Mammary epithelial cell (primary cell): ENCODE results near the gene C19orf12.

Experiments
- EZH2 ChIP-seq: IDR thresholded peaks from 2 replicates; pipeline ENCODE4 v1.6.1; 2012; ENCODE audit warnings: low read length, inconsistent platforms, borderline replicate concordance
- TF ChIP-seq, protein P1 (sequence below), 2 donors: IDR thresholded peaks in 1 of 2; conservative IDR thresholded peaks in 1 of 2; 2 replicates each; pipeline ENCODE4 v1.5.1; 2011 to 2012; ENCODE audit warnings: inconsistent platforms in 2 of 2, low read length in 2 of 2, mild to moderate bottlenecking in 2 of 2, control low read depth in 1 of 2, low read depth in 1 of 2; ENCODE audit not compliant: insufficient read depth in 1 of 2; ENCODE audit errors: extremely low read depth in 1 of 2

DNA sequence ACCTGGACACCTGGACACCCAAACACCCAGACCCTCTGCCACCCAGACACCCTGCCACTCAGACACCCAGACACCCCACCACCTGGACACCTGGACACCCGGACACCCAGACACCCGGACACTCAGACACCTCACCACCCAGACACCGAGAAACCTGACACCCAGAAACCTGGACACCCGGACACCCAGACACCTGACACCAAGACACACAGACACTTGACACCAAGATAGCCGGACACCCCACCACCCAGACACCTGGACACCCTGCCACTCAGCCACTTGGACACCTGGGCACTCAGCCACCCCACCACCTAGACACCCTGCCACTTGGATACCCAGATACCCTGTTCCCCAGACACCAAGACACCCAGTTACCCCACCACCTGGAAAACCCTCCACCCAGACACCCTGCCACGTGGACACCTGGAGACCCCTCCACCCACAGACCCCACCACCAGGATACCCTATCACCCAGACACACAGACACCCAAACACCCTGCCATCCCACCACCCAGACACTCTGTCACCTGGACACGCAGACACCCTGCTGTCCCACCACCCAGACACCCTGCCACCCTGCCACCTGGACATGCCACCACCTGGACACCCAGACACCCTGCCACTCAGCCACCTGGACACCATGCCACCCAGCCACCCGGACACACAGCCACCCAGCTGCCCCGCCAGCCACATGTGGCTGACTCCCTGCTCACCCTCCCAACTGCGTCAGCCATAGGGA lies 17.4 kb downstream of the C19orf12 start:
- TF ChIP-seq, protein P1, sequence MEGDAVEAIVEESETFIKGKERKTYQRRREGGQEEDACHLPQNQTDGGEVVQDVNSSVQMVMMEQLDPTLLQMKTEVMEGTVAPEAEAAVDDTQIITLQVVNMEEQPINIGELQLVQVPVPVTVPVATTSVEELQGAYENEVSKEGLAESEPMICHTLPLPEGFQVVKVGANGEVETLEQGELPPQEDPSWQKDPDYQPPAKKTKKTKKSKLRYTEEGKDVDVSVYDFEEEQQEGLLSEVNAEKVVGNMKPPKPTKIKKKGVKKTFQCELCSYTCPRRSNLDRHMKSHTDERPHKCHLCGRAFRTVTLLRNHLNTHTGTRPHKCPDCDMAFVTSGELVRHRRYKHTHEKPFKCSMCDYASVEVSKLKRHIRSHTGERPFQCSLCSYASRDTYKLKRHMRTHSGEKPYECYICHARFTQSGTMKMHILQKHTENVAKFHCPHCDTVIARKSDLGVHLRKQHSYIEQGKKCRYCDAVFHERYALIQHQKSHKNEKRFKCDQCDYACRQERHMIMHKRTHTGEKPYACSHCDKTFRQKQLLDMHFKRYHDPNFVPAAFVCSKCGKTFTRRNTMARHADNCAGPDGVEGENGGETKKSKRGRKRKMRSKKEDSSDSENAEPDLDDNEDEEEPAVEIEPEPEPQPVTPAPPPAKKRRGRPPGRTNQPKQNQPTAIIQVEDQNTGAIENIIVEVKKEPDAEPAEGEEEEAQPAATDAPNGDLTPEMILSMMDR (conservative IDR thresholded peaks at IDR 0.05 in 1 of 2, IDR thresholded peaks at IDR 0.05 in 1 of 2; ENCODE audit: extremely low read depth in 1 of 2, insufficient read depth in 1 of 2, low read depth in 1 of 2, low read length in 2 of 2): no peak
- no peak for TF ChIP-seq EZH2
